ENCODE results near the gene CACNA1D.

GRCh38 chr3:53544357-53544756 lies 49.9 kb downstream of the CACNA1D start:
- TF ChIP-seq CTCF (IDR thresholded peaks at IDR 0.05) (no peak), POLR2A (IDR thresholded peaks at IDR 0.05) (no peak)

Measured in body of pancreas (tissue), 4 donors.